ENCODE results near the gene PRPS1L1. TPM values are rescaled to one million over a fixed set of nuclear protein-coding genes. Genes with fewer than 3 reads are reported as not detected.

The PRPS1L1 gene
- total RNA-seq, 1 experiment from 2014 or later: not detected

GRCh38 chr7:18003286-18003994 is 24.2 kb downstream of the PRPS1L1 start:
- no TSS peak for BruUV-seq (replicated peaks)

DNA sequence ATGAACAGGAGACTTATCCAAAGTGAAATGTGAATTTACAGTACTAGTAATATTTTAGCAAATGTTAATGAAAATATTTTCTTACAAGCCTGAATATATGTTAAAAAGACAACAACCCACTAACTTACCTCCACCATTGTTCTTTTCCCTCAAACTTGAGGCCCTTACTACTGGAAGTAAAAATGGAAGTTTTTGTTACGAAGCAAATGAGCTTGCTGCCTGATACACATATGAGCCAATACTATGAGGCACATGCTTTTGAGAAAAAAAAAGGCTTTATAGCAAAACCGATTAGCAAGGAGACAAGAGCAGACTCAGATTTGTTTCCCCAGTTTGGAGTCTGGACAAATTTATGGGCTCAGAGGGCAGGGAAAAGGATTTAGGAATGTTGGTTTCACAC is 29.0 kb downstream of the PRPS1L1 start:
- H3K4me2 ChIP-seq (ENCODE audit: low read length): no peak overlapping the region
- no peaks in the 10 kb centered on the region for H3K4me1 ChIP-seq (ENCODE audit: insufficient read depth, low read length)
- H3K9ac ChIP-seq (ENCODE audit: low read length): no peak overlapping the region
- H3K36me3 ChIP-seq (ENCODE audit: low read depth, low read length): no peaks in the 10 kb centered on the region
- H3K27ac ChIP-seq (ENCODE audit: low read length): no peak overlapping the region
- no peak for DNase-seq
- no peaks in the 10 kb centered on the region for H4K20me1 ChIP-seq (ENCODE audit: low read length)
- intact Hi-C loops (cut with micrococcal nuclease): no loop called here
- ChIA-PET CTCF (no interaction called here), POLR2A (ENCODE audit: unreplicated experiment) (no interaction called here)
- no peaks in the 10 kb centered on the region for H3K79me2 ChIP-seq (ENCODE audit: low read length)
- no peaks in the 10 kb centered on the region for H3F3A ChIP-seq (ENCODE audit: low read length, unreplicated experiment)
- H3K4me3 ChIP-seq (ENCODE audit: low read length): no peak overlapping the region
- H3K27me3 ChIP-seq (ENCODE audit: low read length): no peaks in the 10 kb centered on the region
- no peaks in the 10 kb centered on the region for H3K9me2 ChIP-seq (replicated peaks; ENCODE audit: low read length)
- ATAC-seq: no peak
- TF ChIP-seq CTCF (conservative IDR thresholded peaks at IDR 0.05; ENCODE audit: low read depth, low read length) (no peak), EZH2 (IDR thresholded peaks at IDR 0.05; ENCODE audit: low read length, unreplicated experiment) (no peak), EZH2phosphoT487 (IDR thresholded peaks at IDR 0.05; ENCODE audit: borderline replicate concordance, low read length) (no peak)
- no peak overlapping the region for H2AFZ ChIP-seq (ENCODE audit: low read length)
- H3K9me3 ChIP-seq (ENCODE audit: low read length): no peaks in the 10 kb centered on the region
- no TSS peak for BruUV-seq (replicated peaks)

More at GRCh38 chr7:18003286-18003994, 24.2 kb downstream of the PRPS1L1 start:
- DNase-seq: no peak
- intact Hi-C loops (cut with micrococcal nuclease): no loop called here
- no peaks in the 10 kb centered on the region for H3K9me2 ChIP-seq (replicated peaks; ENCODE audit: low read length)
- no peaks in the 10 kb centered on the region for H4K20me1 ChIP-seq (ENCODE audit: low read length)
- H3K4me2 ChIP-seq (ENCODE audit: low read length): no peak overlapping the region
- H3K4me3 ChIP-seq (ENCODE audit: low read length): no peak overlapping the region
- no peak overlapping the region for H3K9ac ChIP-seq (ENCODE audit: low read length)
- no peak overlapping the region for H2AFZ ChIP-seq (ENCODE audit: low read length)
- no peak for TF ChIP-seq CTCF (conservative IDR thresholded peaks at IDR 0.05; ENCODE audit: low read depth, low read length)
- no peak for TF ChIP-seq EZH2 (IDR thresholded peaks at IDR 0.05; ENCODE audit: low read length, unreplicated experiment)
- no peak for TF ChIP-seq EZH2phosphoT487 (IDR thresholded peaks at IDR 0.05; ENCODE audit: borderline replicate concordance, low read length)
- H3K27me3 ChIP-seq (ENCODE audit: low read length): no peaks in the 10 kb centered on the region
- no peaks in the 10 kb centered on the region for H3K36me3 ChIP-seq (ENCODE audit: low read depth, low read length)
- H3K9me3 ChIP-seq (ENCODE audit: low read length): no peaks in the 10 kb centered on the region
- no peak for ATAC-seq
- no peak overlapping the region for H3K27ac ChIP-seq (ENCODE audit: low read length)
- no peaks in the 10 kb centered on the region for H3F3A ChIP-seq (ENCODE audit: low read length, unreplicated experiment)
- CTCF ChIA-PET: no interaction called here
- no peaks in the 10 kb centered on the region for H3K4me1 ChIP-seq (ENCODE audit: insufficient read depth, low read length)
- no peaks in the 10 kb centered on the region for H3K79me2 ChIP-seq (ENCODE audit: low read length)
- POLR2A ChIA-PET (ENCODE audit: unreplicated experiment): no interaction called here

Data from PC-3 (cell line).